IMR-90 (cell line): Measurements from ENCODE around the gene RNF31. TPM values are rescaled to one million over a fixed set of nuclear protein-coding genes. Genes with fewer than 3 reads are reported as not detected.

Experiments
- ATAC-seq: fragments of 200-7000 bp; cut with Tn5 transposase; 2 replicates; pipeline ENCODE4 v1.9.1; 2020; ENCODE audit warnings: low read depth, mild to moderate bottlenecking, moderate library complexity
- BruUV-seq: library from RNA; stranded (reverse); fragments of 400-500 nt; replicated peaks from 2 replicates; lab custom pipeline; 2021; lab: Mats Ljungman, UMichigan
- CTCF ChIA-PET: fragments of 300-600 bp; formaldehyde crosslinking; extraction: SDS; loops from one replicate; lab custom pipeline; 2021; ENCODE audit warnings: antibody characterized with exemption; lab: Yijun Ruan, JAX
- POLR2A ChIA-PET: fragments of 300-600 bp; sonication (Branson Sonifier 250); formaldehyde crosslinking; loops from one replicate; lab custom pipeline; 2022; ENCODE audit warnings: antibody characterized with exemption; ENCODE audit not compliant: unreplicated experiment; lab: Charles Lee
- DNase-seq: peaks from one replicate; pipeline ENCODE4 v3.0.0; 2013
- H2AFZ ChIP-seq: replicated peaks from 2 replicates; pipeline ENCODE3; 2013; ENCODE audit warnings: low read length, mild to moderate bottlenecking; ENCODE audit not compliant: poor library complexity
- H2AK5ac ChIP-seq: 2 replicates; pipeline ENCODE4 v1.6.1; 2013; ENCODE audit warnings: low read depth, low read length, inconsistent platforms
- H2AK9ac ChIP-seq: replicated peaks from 2 replicates; pipeline ENCODE3; 2013; ENCODE audit warnings: mild to moderate bottlenecking, low read depth, low read length, moderate library complexity; ENCODE audit not compliant: poor library complexity
- H2BK120ac ChIP-seq: 2 replicates; pipeline ENCODE4 v1.6.1; 2013; ENCODE audit warnings: low read depth, low read length, inconsistent platforms
- H2BK15ac ChIP-seq: 3 replicates; pipeline ENCODE4 v1.6.1; 2013; ENCODE audit warnings: low read depth, low read length, inconsistent platforms
- H2BK20ac ChIP-seq: 2 replicates; pipeline ENCODE4 v1.6.1; 2013; ENCODE audit warnings: low read depth, mild to moderate bottlenecking, inconsistent platforms, low read length, moderate library complexity
- H2BK5ac ChIP-seq: 2 replicates; pipeline ENCODE4 v1.6.1; 2013; ENCODE audit warnings: mild to moderate bottlenecking, low read depth, low read length, inconsistent platforms; ENCODE audit not compliant: poor library complexity, severe bottlenecking
- H3K14ac ChIP-seq: replicated peaks from 2 replicates; pipeline ENCODE4 v1.6.1; 2013; ENCODE audit warnings: low read depth, low read length, inconsistent platforms
- H3K18ac ChIP-seq: 2 replicates; pipeline ENCODE4 v1.6.1; 2013; ENCODE audit warnings: low read depth, low read length, control low read depth
- H3K23ac ChIP-seq: 2 replicates; pipeline ENCODE4 v1.6.1; 2013; ENCODE audit warnings: low read depth, low read length, inconsistent platforms
- H3K27ac ChIP-seq: 2 replicates; pipeline ENCODE4 v1.5.1; 2013; ENCODE audit warnings: mild to moderate bottlenecking, control low read depth, low read length; ENCODE audit not compliant: insufficient read depth
- H3K27me3 ChIP-seq: 2 replicates; pipeline ENCODE4 v1.6.1; 2013; ENCODE audit warnings: low read length; ENCODE audit not compliant: control insufficient read depth, insufficient read depth
- H3K36me3 ChIP-seq: 2 replicates; pipeline ENCODE4 v1.6.1; 2013; ENCODE audit warnings: low read length, mixed read lengths; ENCODE audit not compliant: control insufficient read depth, insufficient read depth
- H3K4ac ChIP-seq: 2 replicates; pipeline ENCODE4 v1.6.1; 2013; ENCODE audit warnings: low read depth, low read length, inconsistent platforms
- H3K4me1 ChIP-seq: 2 replicates; pipeline ENCODE4 v1.6.1; 2013; ENCODE audit warnings: low read length, mixed read lengths; ENCODE audit not compliant: control insufficient read depth, insufficient read depth
- H3K4me2 ChIP-seq: 2 replicates; pipeline ENCODE4 v1.6.1; 2013; ENCODE audit warnings: low read depth, mild to moderate bottlenecking, control low read depth, low read length, moderate library complexity
- H3K4me3 ChIP-seq: 2 replicates; pipeline ENCODE4 v1.5.1; 2013; ENCODE audit warnings: low read depth, mild to moderate bottlenecking, control low read depth, low read length, moderate library complexity; ENCODE audit not compliant: insufficient read depth
- H3K56ac ChIP-seq: 2 replicates; pipeline ENCODE4 v1.6.1; 2013; ENCODE audit warnings: low read length, inconsistent platforms; ENCODE audit not compliant: insufficient read depth; ENCODE audit errors: extremely low read depth
- H3K79me1 ChIP-seq, 2 experiments: 2 replicates each; pipeline ENCODE4 v1.6.1; 2013; ENCODE audit warnings: low read length in 2 of 2, inconsistent platforms in 1 of 2, low read depth in 1 of 2
- H3K9ac ChIP-seq: 2 replicates; pipeline ENCODE4 v1.6.1; 2013; ENCODE audit warnings: low read depth, low read length, control low read depth
- H3K9me1 ChIP-seq: 2 replicates; pipeline ENCODE4 v1.6.1; 2013; ENCODE audit warnings: low read length, inconsistent platforms; ENCODE audit not compliant: insufficient read depth
- H3K9me3 ChIP-seq: 2 replicates; pipeline ENCODE4 v1.6.1; 2013; ENCODE audit warnings: low read length; ENCODE audit not compliant: control insufficient read depth, insufficient read depth
- H4K20me1 ChIP-seq: 2 replicates; pipeline ENCODE4 v1.6.1; 2013; ENCODE audit warnings: low read length, inconsistent platforms; ENCODE audit not compliant: insufficient read depth
- H4K5ac ChIP-seq: 2 replicates; pipeline ENCODE4 v1.6.1; 2013; ENCODE audit warnings: mild to moderate bottlenecking, low read depth, low read length, control low read depth
- H4K8ac ChIP-seq, 2 experiments: 2 replicates each; pipeline ENCODE4 v1.6.1; 2013; ENCODE audit warnings: low read depth in 2 of 2, low read length in 2 of 2, control low read depth in 1 of 2, inconsistent platforms in 1 of 2
- H4K91ac ChIP-seq: 2 replicates; pipeline ENCODE4 v1.6.1; 2013; ENCODE audit warnings: low read depth, low read length, inconsistent platforms; ENCODE audit not compliant: insufficient read depth
- BHLHE40 ChIP-seq: fragments of 150-350 bp; IDR thresholded peaks from 2 replicates; pipeline ENCODE4 v1.6.1; 2016; ENCODE audit warnings: mild to moderate bottlenecking, low read depth, low read length
- CHD1 ChIP-seq: IDR thresholded peaks from 2 replicates; pipeline ENCODE4 v1.6.1; 2012; ENCODE audit warnings: low read depth, low read length, improper control_type of control experiment
- CTCF ChIP-seq: conservative IDR thresholded peaks from 2 replicates; pipeline ENCODE4 v1.5.1; 2012; ENCODE audit warnings: mild to moderate bottlenecking, low read depth, low read length, improper control_type of control experiment
- FOS ChIP-seq: fragments of 150-350 bp; IDR thresholded peaks from 2 replicates; pipeline ENCODE4 v1.6.1; 2016; ENCODE audit warnings: low read depth, low read length
- MAZ ChIP-seq: IDR thresholded peaks from 2 replicates; pipeline ENCODE4 v1.6.1; 2012; ENCODE audit warnings: low read depth, mild to moderate bottlenecking, low read length, improper control_type of control experiment, moderate library complexity, borderline replicate concordance
- MXI1 ChIP-seq: IDR thresholded peaks from 2 replicates; pipeline ENCODE4 v1.6.1; 2012; ENCODE audit warnings: low read depth, mild to moderate bottlenecking, low read length, moderate library complexity, borderline replicate concordance
- NFE2L2 ChIP-seq: fragments of 150-350 bp; IDR thresholded peaks from 2 replicates; pipeline ENCODE4 v1.6.1; 2016; ENCODE audit warnings: low read depth, mild to moderate bottlenecking, low read length
- POLR2A ChIP-seq: IDR thresholded peaks from 2 replicates; pipeline ENCODE4 v1.6.1; 2012; ENCODE audit warnings: mild to moderate bottlenecking, low read depth, low read length
- RCOR1 ChIP-seq: IDR thresholded peaks from 2 replicates; pipeline ENCODE4 v1.6.1; 2012; ENCODE audit warnings: mild to moderate bottlenecking, low read length, improper control_type of control experiment; ENCODE audit not compliant: insufficient replicate concordance
- RFX5 ChIP-seq: IDR thresholded peaks from 2 replicates; pipeline ENCODE4 v1.8.0; 2012; ENCODE audit warnings: low read depth, mild to moderate bottlenecking, low read length, moderate library complexity
- WGBS, 2 experiments: methylation state at CpG; one replicate each; pipeline versions ENCODE4 v1.1.5 to v1.1.7; 2013; ENCODE audit warnings: missing lambda C conversion rate in 2 of 2; ENCODE audit not compliant: insufficient read length in 1 of 2; ENCODE audit errors: extremely low coverage in 2 of 2; 5-methylcytosine and 5-hydroxymethylcytosine counted together
- dilution Hi-C: fragments of 300-500 bp; cut with HindIII; formaldehyde crosslinking; loops from one replicate; pipeline ENCODE4 v1.14.3; 2018; ENCODE audit warnings: low sequenced_read_pairs; ENCODE audit not compliant: unreplicated experiment
- in situ Hi-C: fragments of 300-500 bp; cut with MboI; formaldehyde crosslinking; loops from 3 replicates; pipeline ENCODE4 v1.14.3; 2019; ENCODE audit warnings: low sequenced_read_pairs, inconsistent platforms, mixed read lengths
- intact Hi-C: fragments of 100-400 bp; cut with micrococcal nuclease; formaldehyde crosslinking; loops from 2 replicates; pipeline ENCODE4 v1.10.0; 2022
- polyA plus RNA-seq, 3 experiments: library from polyadenylated mRNA; depleted of rRNA; stranded (reverse); fragments of >200 nt; gene quantifications; 2 replicates each; pipeline ENCODE4 v1.2.3, GENCODE V29; 2012; ENCODE audit warnings: low replicate concordance in 1 of 3
- total RNA-seq: library from RNA; depleted of rRNA; stranded (reverse); fragments of >200 nt; gene quantifications from 2 replicates; pipeline ENCODE4 v1.2.3, GENCODE V29; 2012
- TF ChIP-seq, protein P1 (sequence below): fragments of 150-350 bp; IDR thresholded peaks from 2 replicates; pipeline ENCODE4 v1.6.1; 2017; ENCODE audit warnings: mild to moderate bottlenecking, antibody characterized with exemption, low read length, low read depth

Gene RNF31
- total and polyA plus RNA-seq, 2 of the 4 experiments (the other 2 are of a cell fraction): 31.6 to 37.5 TPM

GRCh38 chr14:24198814-24199524 lies 51.7 kb downstream of the RNF31 start:
- Histone ChIP-seq H2BK5ac (no peak overlapping the region), H3K4ac (no peak overlapping the region), H2BK15ac (no peak overlapping the region), H3K27me3 (no peaks in the 10 kb centered on the region), H4K5ac (no peak overlapping the region), H2AK5ac (no peak overlapping the region), H4K8ac (no peak overlapping the region), H3K9ac (no peak overlapping the region), H3K36me3 (peaks cover 12% of the 10 kb centered on the region), H3K79me1 (peaks cover 32 to 45% of the 10 kb centered on the region in 2 experiments), H2AFZ (no peak overlapping the region), H3K9me3 (no peaks in the 10 kb centered on the region), H2AK9ac (peak overlapping the region; percentile 72), H3K18ac (no peak overlapping the region), H3K27ac (no peak overlapping the region), H3K4me3 (no peak overlapping the region), H3K4me2 (no peak overlapping the region), H2BK20ac (no peak overlapping the region), H3K14ac (no peak overlapping the region), H3K56ac (no peak overlapping the region), H3K23ac (no peak overlapping the region), H4K20me1 (no peaks in the 10 kb centered on the region; the same call in 1 of the 2 replicates), H3K4me1 (peaks cover 8% of the 10 kb centered on the region), H4K91ac (no peak overlapping the region), H2BK120ac (no peak overlapping the region), H3K9me1 (peaks cover 11% of the 10 kb centered on the region; the same call in 1 of the 2 replicates)
- intact Hi-C loops: no loop called here
- in situ Hi-C loops: no loop called here
- TF ChIP-seq BHLHE40: no peak
- TF ChIP-seq CTCF: no peak
- TF ChIP-seq RFX5: no peak
- TF ChIP-seq, protein P1, sequence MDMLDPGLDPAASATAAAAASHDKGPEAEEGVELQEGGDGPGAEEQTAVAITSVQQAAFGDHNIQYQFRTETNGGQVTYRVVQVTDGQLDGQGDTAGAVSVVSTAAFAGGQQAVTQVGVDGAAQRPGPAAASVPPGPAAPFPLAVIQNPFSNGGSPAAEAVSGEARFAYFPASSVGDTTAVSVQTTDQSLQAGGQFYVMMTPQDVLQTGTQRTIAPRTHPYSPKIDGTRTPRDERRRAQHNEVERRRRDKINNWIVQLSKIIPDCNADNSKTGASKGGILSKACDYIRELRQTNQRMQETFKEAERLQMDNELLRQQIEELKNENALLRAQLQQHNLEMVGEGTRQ: no peak
- no peak for TF ChIP-seq MXI1
- no peak for TF ChIP-seq CHD1
- no peak for TF ChIP-seq NFE2L2
- TF ChIP-seq RCOR1: no peak
- no peak for TF ChIP-seq FOS
- no peak for TF ChIP-seq MAZ
- TF ChIP-seq POLR2A: no peak
- WGBS, 2 experiments: 93% methylated on average over 3 of the region's 7 CpGs; no CpG with 5 or more reads in 1 of the 2 experiments
- DNase-seq: no peak
- dilution Hi-C loops: no loop called here
- POLR2A ChIA-PET: no interaction called here
- no peak for ATAC-seq
- BruUV-seq: no TSS peak
- CTCF ChIA-PET: no interaction called here
